H9 (cell line): ENCODE results near the gene TXNDC11. TPM values are rescaled to one million over a fixed set of nuclear protein-coding genes. Genes with fewer than 3 reads are reported as not detected.

Experiments used
- DNase-seq: peaks from one replicate; pipeline ENCODE4 v3.0.0-alpha.2; 2017
- H2AFZ ChIP-seq: one replicate; pipeline ENCODE4 v1.6.1; 2013; ENCODE audit warnings: mild to moderate bottlenecking, low read length, control low read depth, moderate library complexity
- H2AK5ac ChIP-seq: 2 replicates; pipeline ENCODE4 v1.6.1; 2013; ENCODE audit warnings: low read length, control low read depth, mixed read lengths; ENCODE audit not compliant: insufficient read length
- H2BK120ac ChIP-seq: one replicate; pipeline ENCODE4 v1.6.1; 2013; ENCODE audit warnings: low read depth, mild to moderate bottlenecking, low read length, control low read depth, inconsistent platforms; ENCODE audit not compliant: poor library complexity, severe bottlenecking
- H2BK12ac ChIP-seq: 2 replicates; pipeline ENCODE4 v1.6.1; 2013; ENCODE audit warnings: low read length, control low read depth, mixed read lengths, low read depth; ENCODE audit not compliant: insufficient read length
- H2BK15ac ChIP-seq: 2 replicates; pipeline ENCODE4 v1.6.1; 2013; ENCODE audit warnings: low read depth, low read length, control low read depth
- H2BK20ac ChIP-seq: one replicate; pipeline ENCODE4 v1.6.1; 2013; ENCODE audit warnings: low read depth, mild to moderate bottlenecking, low read length, control low read depth, inconsistent platforms; ENCODE audit not compliant: poor library complexity, severe bottlenecking
- H2BK5ac ChIP-seq: 2 replicates; pipeline ENCODE4 v1.6.1; 2013; ENCODE audit warnings: low read length, control low read depth, mixed read lengths; ENCODE audit not compliant: insufficient read length
- H3K14ac ChIP-seq: 2 replicates; pipeline ENCODE4 v1.6.1; 2013; ENCODE audit warnings: low read length, control low read depth; ENCODE audit not compliant: insufficient read depth
- H3K18ac ChIP-seq: 2 replicates; pipeline ENCODE4 v1.6.1; 2013; ENCODE audit warnings: low read depth, mild to moderate bottlenecking, mixed read lengths, low read length, control low read depth; ENCODE audit not compliant: insufficient read length
- H3K23ac ChIP-seq: 2 replicates; pipeline ENCODE4 v1.6.1; 2013; ENCODE audit warnings: low read length, control low read depth, mixed read lengths, low read depth; ENCODE audit not compliant: insufficient read length
- H3K23me2 ChIP-seq: 2 replicates; pipeline ENCODE4 v1.6.1; 2013; ENCODE audit warnings: low read depth, mild to moderate bottlenecking, mixed read lengths, low read length, control low read depth; ENCODE audit not compliant: insufficient read length, poor library complexity, severe bottlenecking
- H3K27ac ChIP-seq: 2 replicates; pipeline ENCODE4 v1.5.1; 2013; ENCODE audit warnings: low read length, control low read depth, mixed read lengths, low read depth; ENCODE audit not compliant: insufficient read length
- H3K27me3 ChIP-seq: 2 replicates; pipeline ENCODE4 v1.6.1; 2013; ENCODE audit warnings: low read length, control low read depth, inconsistent platforms; ENCODE audit not compliant: insufficient read depth
- H3K4ac ChIP-seq: 2 replicates; pipeline ENCODE4 v1.6.1; 2013; ENCODE audit warnings: low read depth, mild to moderate bottlenecking, control low read depth, inconsistent platforms, low read length, moderate library complexity
- H3K4me1 ChIP-seq: 2 replicates; pipeline ENCODE4 v1.6.1; 2013; ENCODE audit warnings: low read length, control low read depth, inconsistent platforms; ENCODE audit not compliant: insufficient read depth
- H3K4me2 ChIP-seq: 2 replicates; pipeline ENCODE4 v1.6.1; 2013; ENCODE audit warnings: low read length, control low read depth, mixed read lengths; ENCODE audit not compliant: insufficient read length, insufficient read depth
- H3K56ac ChIP-seq: 2 replicates; pipeline ENCODE4 v1.6.1; 2013; ENCODE audit warnings: low read depth, mild to moderate bottlenecking, mixed read lengths, low read length, control low read depth; ENCODE audit not compliant: insufficient read length
- H3K79me1 ChIP-seq: 2 replicates; pipeline ENCODE4 v1.6.1; 2013; ENCODE audit warnings: low read depth, mild to moderate bottlenecking, moderate library complexity, low read length, control low read depth, inconsistent platforms; ENCODE audit not compliant: insufficient read depth, poor library complexity, severe bottlenecking
- H3K79me2 ChIP-seq: 2 replicates; pipeline ENCODE4 v1.6.1; 2013; ENCODE audit warnings: low read length, control low read depth, inconsistent platforms; ENCODE audit not compliant: insufficient read depth
- H3K9ac ChIP-seq: 2 replicates; pipeline ENCODE4 v1.6.1; 2013; ENCODE audit warnings: low read length, control low read depth, mixed read lengths; ENCODE audit not compliant: insufficient read length; ENCODE audit errors: extremely low read depth
- H3K9me3 ChIP-seq: one replicate; pipeline ENCODE4 v1.6.1; 2013; ENCODE audit warnings: low read depth, low read length, inconsistent platforms; ENCODE audit not compliant: control insufficient read depth
- H3T11ph ChIP-seq: one replicate; pipeline ENCODE4 v1.6.1; 2013; ENCODE audit warnings: mild to moderate bottlenecking, low read length, control low read depth, inconsistent platforms
- H4K20me1 ChIP-seq: one replicate; pipeline ENCODE4 v1.6.1; 2013; ENCODE audit not compliant: control insufficient read depth, insufficient read length, insufficient read depth
- H4K5ac ChIP-seq: 2 replicates; pipeline ENCODE4 v1.6.1; 2013; ENCODE audit warnings: low read depth, mild to moderate bottlenecking, mixed read lengths, low read length, control low read depth; ENCODE audit not compliant: insufficient read length
- H4K8ac ChIP-seq: replicated peaks from 2 replicates; pipeline ENCODE4 v1.6.1; 2013; ENCODE audit warnings: low read length, control low read depth, mixed read lengths, low read depth; ENCODE audit not compliant: insufficient read length
- H4K91ac ChIP-seq: 2 replicates; pipeline ENCODE4 v1.6.1; 2013; ENCODE audit warnings: low read depth, mild to moderate bottlenecking, moderate library complexity, mixed read lengths, low read length, control low read depth; ENCODE audit not compliant: insufficient read length
- H3K27ac Mint-ChIP-seq, 3 experiments: 2 replicates in 2 of 3; 3 replicates in 1 of 3; pipeline ENCODE4 v1.8.0; 2020 to 2021; ENCODE audit warnings: mixed read lengths in 3 of 3, mild to moderate bottlenecking in 1 of 3, moderate library complexity in 1 of 3
- H3K27me3 Mint-ChIP-seq: 2 replicates; pipeline ENCODE4 v1.8.0; 2021; ENCODE audit warnings: low read depth, mild to moderate bottlenecking, moderate library complexity, mixed read lengths
- H3K36me3 Mint-ChIP-seq, 3 experiments: 2 replicates in 2 of 3; 3 replicates in 1 of 3; pipeline ENCODE4 v1.8.0; 2020 to 2021; ENCODE audit warnings: low read depth in 3 of 3, mixed read lengths in 3 of 3; ENCODE audit not compliant: insufficient read depth in 1 of 3
- H3K4me1 Mint-ChIP-seq, 2 experiments: 2 replicates each; pipeline ENCODE4 v1.8.0; 2020; ENCODE audit warnings: mixed read lengths in 2 of 2
- H3K4me3 Mint-ChIP-seq, 2 experiments: 2 replicates in 1 of 2; 3 replicates in 1 of 2; pipeline ENCODE4 v1.8.0; 2020 to 2021; ENCODE audit warnings: mild to moderate bottlenecking in 2 of 2, mixed read lengths in 2 of 2, moderate library complexity in 1 of 2
- H3K9me3 Mint-ChIP-seq, 2 experiments: 2 replicates in 1 of 2; 3 replicates in 1 of 2; pipeline ENCODE4 v1.8.0; 2020; ENCODE audit warnings: mild to moderate bottlenecking in 2 of 2, mixed read lengths in 2 of 2, moderate library complexity in 1 of 2
- CTCF ChIP-seq: fragments of 200-600 bp; sonication (generic); conservative IDR thresholded peaks from 3 replicates; pipeline ENCODE4 v1.8.0; 2021; ENCODE audit warnings: antibody characterized with exemption, mild to moderate bottlenecking
- WGBS: extraction: QIAGEN DNeasy Blood & Tissue Kit; methylation state at CpG from one replicate; pipeline ENCODE4 v1.1.7; 2013; ENCODE audit warnings: missing lambda C conversion rate, low lambda C conversion rate, mixed read lengths; ENCODE audit not compliant: insufficient read length; ENCODE audit errors: extremely low coverage; 5-methylcytosine and 5-hydroxymethylcytosine counted together
- total RNA-seq: library from RNA; stranded (reverse); gene quantifications from 2 replicates; pipeline ENCODE4 v1.2.1, GENCODE V29; 2021

The TXNDC11 gene
- total RNA-seq, 1 experiment from 2014 or later, result 12.2 TPM

- Histone ChIP-seq H3K18ac (no peak overlapping the region), H4K8ac (no peak overlapping the region), H3K23me2 (no peaks in the 10 kb centered on the region), H2AK5ac (no peak overlapping the region), H2BK120ac (no peak overlapping the region), H3K27ac (no peak overlapping the region), H3K4ac (no peak overlapping the region), H3K27me3 (no peaks in the 10 kb centered on the region), H4K20me1 (no peaks in the 10 kb centered on the region), H3K14ac (no peak overlapping the region), H3K9ac (no peak overlapping the region), H3K56ac (no peak overlapping the region), H3T11ph (no peak overlapping the region), H3K9me3 (no peaks in the 10 kb centered on the region), H4K5ac (no peak overlapping the region), H2BK20ac (no peak overlapping the region), H3K4me1 (no peaks in the 10 kb centered on the region), H3K79me1 (no peaks in the 10 kb centered on the region), H4K91ac (no peak overlapping the region), H3K4me2 (no peak overlapping the region), H3K23ac (no peak overlapping the region), H2BK15ac (no peak overlapping the region), H2AFZ (no peak overlapping the region), H2BK12ac (no peak overlapping the region), H3K79me2 (no peaks in the 10 kb centered on the region), H2BK5ac (no peak overlapping the region)
- no peaks in the 10 kb centered on the region for H3K36me3 Mint-ChIP-seq
- H3K4me3 Mint-ChIP-seq, result no peak overlapping the region; a peak in 1 of 5 replicates
- no peaks in the 10 kb centered on the region for H3K9me3 Mint-ChIP-seq
- WGBS, result no CpG with 5 or more reads among the region's 7 CpGs
- no peak for TF ChIP-seq CTCF
- no peak for DNase-seq
- no peak overlapping the region for H3K27ac Mint-ChIP-seq
- no peaks in the 10 kb centered on the region; the same call in 1 of the 2 replicates for H3K27me3 Mint-ChIP-seq
- no peaks in the 10 kb centered on the region for H3K4me1 Mint-ChIP-seq
Observed at GRCh38 chr16:11649276-11649675, 93.4 kb downstream of the TXNDC11 start.
